Amniotic stem cell (primary cell): ENCODE results near the gene OGFOD2.

Experiments
- DNase-seq: peaks from one replicate; lab custom pipeline; 2025; lab: John Stamatoyannopoulos, UW

Gene OGFOD2

DNA sequence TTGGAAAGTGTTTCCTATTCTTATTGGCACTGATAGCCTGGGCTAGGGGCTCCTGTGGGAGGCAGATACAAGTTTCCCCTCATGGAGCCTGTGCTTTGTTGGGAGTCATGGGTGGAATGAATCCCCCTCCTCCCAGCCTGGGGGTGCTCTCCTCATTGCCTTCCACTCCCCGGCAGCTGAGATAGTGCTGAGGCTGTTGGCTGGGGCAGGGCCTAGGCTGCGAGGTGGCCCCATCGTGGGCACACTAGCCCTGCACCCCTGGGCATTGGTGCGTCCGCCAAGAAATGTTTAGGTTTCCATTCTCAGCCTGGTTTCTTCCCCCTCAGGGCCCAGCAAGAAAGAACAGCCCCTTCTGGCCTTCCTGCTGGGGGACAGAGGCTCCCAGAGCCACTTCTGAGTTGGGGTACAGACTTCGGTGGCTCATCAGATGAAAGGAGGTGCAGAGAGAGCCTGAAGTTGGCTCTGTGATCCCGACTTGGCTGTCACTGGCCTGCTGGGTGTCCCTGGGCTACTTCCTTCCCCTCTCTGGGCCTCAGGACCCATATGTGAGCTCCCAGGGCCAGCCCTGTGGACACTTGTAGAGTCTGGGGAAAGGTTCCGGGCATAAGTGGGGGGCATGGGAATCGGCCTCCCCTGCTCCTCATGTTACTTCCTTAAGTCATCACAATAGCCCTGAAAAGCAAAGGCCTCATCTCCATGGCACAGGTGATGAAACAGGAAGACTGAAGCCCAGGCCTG lies 2.8 kb downstream of the OGFOD2 start:
- no peak for DNase-seq

GRCh38 chr12:122978507-122978955 lies 3.5 kb downstream of the OGFOD2 start:
- DNase-seq = no peak

DNA sequence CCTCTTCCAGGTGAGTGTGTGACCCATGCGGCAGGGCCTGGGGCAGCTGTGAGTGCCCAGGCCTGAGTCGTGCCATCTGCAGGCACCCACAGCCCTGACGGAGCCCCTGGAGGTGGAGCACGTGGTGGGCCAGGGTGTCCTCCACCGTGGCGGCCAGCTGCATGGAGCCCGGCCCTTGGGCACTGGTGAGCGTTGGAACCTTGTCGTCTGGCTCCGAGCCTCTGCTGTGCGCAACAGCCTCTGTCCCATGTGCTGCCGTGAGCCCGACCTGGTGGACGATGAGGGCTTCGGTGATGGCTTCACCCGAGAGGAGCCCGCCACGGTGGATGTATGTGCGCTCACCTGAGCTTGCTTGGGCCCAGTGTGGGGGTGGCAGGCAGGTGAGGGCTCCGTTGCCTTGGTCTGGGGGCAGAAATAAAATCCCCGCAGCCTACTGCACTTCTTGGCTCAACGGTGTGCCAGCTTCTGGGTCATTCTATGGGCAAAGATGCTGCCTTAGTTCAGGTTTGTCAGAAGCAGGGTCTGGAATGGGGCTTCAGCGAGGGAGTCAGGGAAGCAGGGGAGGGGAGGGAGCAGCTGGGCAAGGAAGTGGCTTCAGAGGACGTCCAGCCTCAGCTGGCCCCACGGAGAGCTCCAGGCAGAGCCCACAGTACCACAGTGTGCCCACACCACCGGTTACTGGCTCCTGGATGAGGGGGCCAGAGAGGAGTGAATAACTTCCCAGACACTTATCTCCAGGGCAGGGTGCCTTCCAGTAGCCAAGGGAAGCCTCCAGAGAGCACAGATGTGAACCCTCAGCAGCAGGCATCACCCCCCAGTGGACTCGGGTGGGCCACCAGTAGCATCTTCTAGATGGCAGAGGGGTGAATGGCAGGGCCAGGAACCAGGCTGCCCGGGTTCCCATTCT lies 4.2 kb downstream of the OGFOD2 start:
- no peak for DNase-seq

DNA sequence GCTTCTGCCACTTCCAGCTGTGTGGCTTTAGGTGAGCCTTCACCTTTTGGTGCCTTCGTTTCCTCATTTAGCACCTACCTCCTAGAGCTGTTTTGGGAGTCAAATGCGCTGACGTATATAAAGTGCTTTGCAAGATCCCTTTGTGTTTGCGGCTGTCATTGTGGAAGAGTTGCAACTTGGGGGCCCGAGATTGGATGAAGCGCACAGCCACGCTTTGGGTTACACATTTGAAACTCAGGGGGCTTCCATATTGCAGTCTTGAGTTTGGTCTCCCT lies 4.8 kb downstream of the OGFOD2 start:
- DNase-seq = no peak

- DNase-seq = peak; percentile 45
These were observed 5.4 kb downstream of the OGFOD2 start, which contains the start of gene ARL6IP4 for GRCh38 chr12:122980183-122981035. Gene ARL6IP4 (plus strand): TSS chr12:122980681. CDS start chr12:122981140, 459 bp downstream.

- no peak for DNase-seq
These were observed 6.0 kb downstream of the OGFOD2 start for GRCh38 chr12:122981036-122981471.

DNA sequence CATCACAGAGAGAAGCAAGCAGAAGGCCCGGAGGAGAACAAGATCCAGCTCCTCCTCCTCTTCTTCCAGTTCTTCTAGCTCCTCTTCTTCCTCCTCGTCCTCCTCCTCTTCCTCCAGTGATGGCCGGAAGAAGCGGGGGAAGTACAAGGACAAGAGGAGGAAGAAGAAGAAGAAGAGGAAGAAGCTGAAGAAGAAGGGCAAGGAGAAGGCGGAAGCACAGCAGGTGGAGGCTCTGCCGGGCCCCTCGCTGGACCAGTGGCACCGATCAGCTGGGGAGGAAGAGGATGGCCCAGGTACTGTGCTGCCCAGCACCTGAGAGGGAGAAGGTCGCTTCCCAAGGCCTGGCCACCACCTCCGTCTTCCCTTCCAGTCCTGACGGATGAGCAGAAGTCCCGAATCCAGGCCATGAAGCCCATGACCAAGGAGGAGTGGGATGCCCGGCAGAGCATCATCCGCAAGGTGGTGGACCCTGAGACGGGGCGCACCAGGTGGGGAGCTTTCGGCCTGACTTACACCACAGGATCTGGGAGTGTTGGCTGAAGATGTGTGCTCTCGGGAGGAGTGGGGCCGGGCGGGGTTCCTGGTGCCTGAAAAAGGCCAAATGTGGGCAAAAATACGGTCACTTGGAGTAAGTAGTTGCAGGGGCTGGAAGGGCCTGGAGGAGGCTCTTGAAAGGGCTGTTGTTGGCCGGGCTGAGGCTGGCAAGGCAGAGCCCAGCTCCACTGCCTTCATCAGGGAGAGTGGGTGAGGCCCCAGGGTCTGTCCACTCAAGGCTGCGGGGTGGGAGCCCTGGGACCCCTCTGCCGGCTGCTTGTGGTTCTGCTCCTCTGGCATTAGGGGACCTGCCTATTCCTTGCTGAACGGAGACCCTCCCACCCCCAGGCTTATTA lies 6.8 kb downstream of the OGFOD2 start:
- no peak for DNase-seq

DNA sequence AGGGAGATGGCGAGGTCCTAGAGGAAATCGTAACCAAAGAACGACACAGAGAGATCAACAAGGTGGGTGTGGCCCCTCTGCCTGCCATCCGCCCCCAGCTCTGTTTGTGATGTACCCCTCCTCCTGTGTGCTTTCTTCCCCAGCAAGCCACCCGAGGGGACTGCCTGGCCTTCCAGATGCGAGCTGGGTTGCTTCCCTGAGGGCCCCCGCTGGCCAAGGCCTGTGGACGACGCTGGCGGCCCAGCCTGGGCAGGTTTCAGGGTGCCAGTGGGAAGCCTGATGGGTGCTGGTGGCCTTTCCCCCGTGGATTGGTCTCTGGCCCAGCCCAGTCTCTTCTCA lies 7.4 kb downstream of the OGFOD2 start:
- DNase-seq = no peak

DNA sequence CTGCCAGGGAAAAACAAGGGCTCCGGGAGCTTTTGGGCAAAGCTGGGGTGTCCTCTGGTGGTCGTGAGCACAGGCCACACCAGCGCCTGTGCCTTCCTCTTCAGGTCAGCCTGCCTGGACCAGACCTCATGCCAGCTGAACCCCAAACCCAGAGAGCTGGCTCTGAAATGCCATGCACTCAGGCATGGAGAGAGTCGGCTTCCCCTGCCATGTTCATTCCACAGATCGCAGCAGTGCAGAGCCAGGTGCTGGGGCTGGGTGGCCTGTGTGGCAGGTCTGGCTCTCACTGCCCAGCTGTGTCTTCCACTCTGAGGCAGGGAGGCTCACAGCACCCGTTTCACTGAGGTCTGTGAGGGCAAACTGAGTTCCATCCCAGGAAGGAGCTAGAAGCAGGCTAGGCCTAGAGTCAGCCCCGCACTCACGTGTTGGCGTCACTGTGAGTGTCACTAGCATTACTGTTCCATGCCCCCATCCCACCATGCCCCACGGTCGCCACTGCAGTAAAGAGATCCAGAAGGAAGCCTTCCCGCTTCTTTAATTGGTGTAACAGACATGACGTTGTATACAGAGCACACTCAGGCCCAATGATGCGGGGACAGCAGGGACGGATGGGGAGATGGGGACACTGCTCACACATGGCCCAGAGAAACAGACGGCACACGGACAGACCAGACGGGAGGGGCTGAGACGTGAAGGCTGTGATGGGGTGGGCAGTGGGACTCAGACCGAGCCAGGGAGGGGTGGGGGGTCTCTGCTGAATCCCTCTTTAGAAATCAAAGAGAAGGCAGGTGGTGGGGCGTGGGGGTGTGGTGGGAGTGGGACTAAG lies 8.1 kb downstream of the OGFOD2 start:
- DNase-seq = no peak

DNA sequence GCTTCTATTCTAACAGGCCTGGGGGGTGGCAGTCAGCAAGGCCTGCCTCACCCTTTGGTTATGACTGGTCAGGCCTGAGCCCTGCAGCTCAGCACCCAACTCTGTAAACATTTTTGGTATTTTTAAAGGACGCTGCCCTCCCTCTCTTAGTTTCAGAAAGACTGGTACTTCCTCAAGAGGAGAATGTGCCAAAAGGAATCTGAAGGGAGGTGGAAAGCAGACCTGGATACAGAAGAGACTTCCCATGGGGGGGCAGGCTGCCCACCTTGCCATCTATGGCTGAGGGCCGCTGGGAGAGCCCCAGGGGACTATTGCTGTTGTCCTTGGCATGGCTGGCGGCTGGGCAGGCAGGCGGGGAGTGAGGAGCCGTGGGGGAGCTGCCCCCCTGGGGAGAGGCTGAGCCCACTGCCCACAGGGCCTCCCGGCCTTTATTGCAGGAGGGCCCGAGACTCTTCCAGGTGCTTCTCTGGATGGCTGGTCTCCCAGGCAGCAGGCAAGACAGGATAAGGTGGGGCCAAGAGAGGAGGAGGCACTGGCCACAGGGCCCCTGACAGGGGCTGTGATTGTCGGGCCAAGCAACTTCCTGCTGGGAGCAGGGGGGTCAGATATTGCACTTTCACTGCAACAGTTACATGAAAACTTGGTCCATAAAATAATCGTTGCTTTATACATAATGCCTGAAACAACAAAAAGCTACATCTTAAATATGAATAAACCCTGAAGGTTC lies 8.9 kb downstream of the OGFOD2 start:
- DNase-seq = no peak

- no peak for DNase-seq
These were observed 9.7 kb downstream of the OGFOD2 start for GRCh38 chr12:122984612-122985337.

GRCh38 chr12:122985338-122986257 lies 10.6 kb downstream of the OGFOD2 start:
- DNase-seq = no peak

GRCh38 chr12:122986258-122986871 lies 11.3 kb downstream of the OGFOD2 start:
- DNase-seq = no peak

DNA sequence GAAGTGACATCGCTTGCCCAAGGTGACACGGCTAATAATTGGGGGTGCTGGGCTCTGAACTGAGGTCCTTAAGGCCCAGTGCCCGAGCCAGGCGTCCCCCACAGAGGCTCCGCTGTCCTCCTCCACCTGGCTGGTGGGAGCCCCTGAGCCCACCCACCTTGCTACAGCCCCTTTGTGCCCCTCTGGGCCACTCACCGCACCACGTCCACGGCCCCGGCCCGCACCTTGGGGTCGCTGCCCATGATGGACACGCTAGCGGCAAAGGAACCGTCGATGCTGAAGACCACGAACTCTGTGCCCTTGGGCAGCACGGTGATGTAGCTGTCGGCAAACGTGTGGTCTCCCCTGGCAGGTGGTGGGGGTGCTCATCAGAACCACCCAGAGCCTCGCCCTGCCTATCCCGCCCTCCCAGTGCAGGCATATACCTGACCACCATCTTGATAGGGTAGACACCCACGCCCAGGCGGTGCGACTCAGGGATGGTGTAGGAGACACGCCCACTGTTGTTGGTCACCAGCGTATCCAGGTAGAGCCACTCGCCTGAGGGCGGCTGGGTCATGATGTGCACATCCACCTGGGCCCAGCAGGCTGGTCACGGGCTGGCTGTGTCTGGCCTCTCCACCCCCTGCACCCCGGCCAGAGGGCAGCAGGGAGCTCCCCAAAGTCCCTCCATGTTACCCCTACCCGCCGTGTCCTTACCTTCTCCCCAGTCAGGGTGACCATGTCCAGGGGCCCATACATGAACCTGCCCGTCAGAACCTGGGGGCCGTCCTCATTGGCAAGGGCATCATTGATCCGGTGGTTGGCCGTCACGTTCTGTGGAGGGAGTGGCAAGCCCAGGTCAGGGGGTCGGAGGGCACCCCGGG lies 12.3 kb downstream of the OGFOD2 start:
- DNase-seq = no peak

GRCh38 chr12:122988036-122988435 lies 13.0 kb downstream of the OGFOD2 start:
- no peak for DNase-seq

- no peak for DNase-seq
These were observed 13.7 kb downstream of the OGFOD2 start for GRCh38 chr12:122988612-122989212.
